Measurements from ENCODE around the gene FSD1. TPM values are rescaled to one million over a fixed set of nuclear protein-coding genes. Genes with fewer than 3 reads are reported as not detected.

The FSD1 gene
- total and polyA plus RNA-seq, 9 of the 15 experiments (the other 6 are each of a cell fraction or from before 2014, with no cell fraction given), result 0.11 to 1.9 (median 0.94) TPM; not detected in 1

DNA sequence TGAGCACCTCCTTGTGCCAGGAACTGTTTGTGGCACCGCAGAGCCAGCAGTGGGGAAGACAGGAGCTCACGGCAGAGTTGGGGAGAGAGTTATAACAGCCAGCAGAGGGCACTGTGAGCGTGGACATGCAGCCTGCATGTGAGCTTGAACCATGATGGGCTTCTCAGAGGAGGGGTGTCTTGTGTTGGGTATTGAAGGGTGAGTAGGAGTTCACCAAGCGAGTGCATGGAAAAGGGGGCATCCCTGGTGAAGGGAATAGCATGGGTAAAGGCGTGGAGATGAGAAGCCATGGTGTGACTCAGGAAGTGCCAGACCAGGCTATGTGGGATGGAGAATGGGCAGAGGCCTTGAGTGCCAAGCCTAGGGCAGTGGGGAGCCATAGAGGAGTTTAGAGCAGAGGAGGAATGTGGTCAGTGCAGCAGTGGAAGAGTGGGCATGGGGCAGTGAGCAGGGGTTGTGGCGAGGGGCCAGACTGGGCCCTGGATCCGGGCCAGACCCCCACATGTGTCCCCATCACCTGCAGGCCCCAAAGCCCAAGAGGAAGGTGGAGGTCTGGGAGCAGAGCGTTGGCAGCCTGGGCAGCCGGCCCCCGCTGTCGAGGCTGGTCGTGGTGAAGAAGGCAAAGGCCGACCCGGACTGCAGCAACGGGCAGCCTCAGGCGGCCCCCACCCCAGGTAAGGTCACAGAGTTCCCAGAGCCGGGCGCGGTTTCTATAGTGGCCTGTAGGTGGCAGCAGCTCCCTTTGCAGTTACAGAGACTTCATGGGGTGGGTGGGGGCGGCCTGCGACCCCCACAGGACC lies 37.1 kb upstream of the FSD1 start (continued):
- TF ChIP-seq CHD7 (IDR thresholded peaks at IDR 0.05; ENCODE audit: low read depth, low read length) (no peak), PHB2 (IDR thresholded peaks at IDR 0.05; ENCODE audit: low read depth) (peak; percentile 25; the same call in 1 of the 2 replicates), ARID2 (IDR thresholded peaks at IDR 0.05) (peak; percentile 82), ZNF436 (CRISPR knock-in tag; IDR thresholded peaks at IDR 0.05) (peak; percentile 73; the same call in 1 of the 2 replicates)
- TF ChIP-seq, protein P1, sequence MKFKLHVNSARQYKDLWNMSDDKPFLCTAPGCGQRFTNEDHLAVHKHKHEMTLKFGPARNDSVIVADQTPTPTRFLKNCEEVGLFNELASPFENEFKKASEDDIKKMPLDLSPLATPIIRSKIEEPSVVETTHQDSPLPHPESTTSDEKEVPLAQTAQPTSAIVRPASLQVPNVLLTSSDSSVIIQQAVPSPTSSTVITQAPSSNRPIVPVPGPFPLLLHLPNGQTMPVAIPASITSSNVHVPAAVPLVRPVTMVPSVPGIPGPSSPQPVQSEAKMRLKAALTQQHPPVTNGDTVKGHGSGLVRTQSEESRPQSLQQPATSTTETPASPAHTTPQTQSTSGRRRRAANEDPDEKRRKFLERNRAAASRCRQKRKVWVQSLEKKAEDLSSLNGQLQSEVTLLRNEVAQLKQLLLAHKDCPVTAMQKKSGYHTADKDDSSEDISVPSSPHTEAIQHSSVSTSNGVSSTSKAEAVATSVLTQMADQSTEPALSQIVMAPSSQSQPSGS (CRISPR knock-in tag; IDR thresholded peaks at IDR 0.05), result no peak
